D721Med (cell line): ENCODE data around the gene POC5.

Source experiments
- DNase-seq: peaks from one replicate; pipeline ENCODE4 v3.0.0; 2011; ENCODE audit warnings: low spot score; ENCODE audit not compliant: insufficient read length
- FAIRE-seq: peaks from 2 replicates; lab custom pipeline; 2011; peaks lifted over from hg19 to GRCh38; lab: Jason Lieb, UNC
- TF ChIP-seq, protein P1 (sequence below): IDR thresholded peaks from 2 replicates; pipeline ENCODE4 v1.5.1; 2012; ENCODE audit warnings: mild to moderate bottlenecking, control low read depth; ENCODE audit not compliant: insufficient read depth; ENCODE audit errors: missing control alignments

The POC5 gene

GRCh38 chr5:75668977-75669689 is 48.1 kb downstream of the POC5 start:
- no peak for FAIRE-seq
- DNase-seq: no peak
- TF ChIP-seq, protein P1, sequence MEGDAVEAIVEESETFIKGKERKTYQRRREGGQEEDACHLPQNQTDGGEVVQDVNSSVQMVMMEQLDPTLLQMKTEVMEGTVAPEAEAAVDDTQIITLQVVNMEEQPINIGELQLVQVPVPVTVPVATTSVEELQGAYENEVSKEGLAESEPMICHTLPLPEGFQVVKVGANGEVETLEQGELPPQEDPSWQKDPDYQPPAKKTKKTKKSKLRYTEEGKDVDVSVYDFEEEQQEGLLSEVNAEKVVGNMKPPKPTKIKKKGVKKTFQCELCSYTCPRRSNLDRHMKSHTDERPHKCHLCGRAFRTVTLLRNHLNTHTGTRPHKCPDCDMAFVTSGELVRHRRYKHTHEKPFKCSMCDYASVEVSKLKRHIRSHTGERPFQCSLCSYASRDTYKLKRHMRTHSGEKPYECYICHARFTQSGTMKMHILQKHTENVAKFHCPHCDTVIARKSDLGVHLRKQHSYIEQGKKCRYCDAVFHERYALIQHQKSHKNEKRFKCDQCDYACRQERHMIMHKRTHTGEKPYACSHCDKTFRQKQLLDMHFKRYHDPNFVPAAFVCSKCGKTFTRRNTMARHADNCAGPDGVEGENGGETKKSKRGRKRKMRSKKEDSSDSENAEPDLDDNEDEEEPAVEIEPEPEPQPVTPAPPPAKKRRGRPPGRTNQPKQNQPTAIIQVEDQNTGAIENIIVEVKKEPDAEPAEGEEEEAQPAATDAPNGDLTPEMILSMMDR: no peak

DNA sequence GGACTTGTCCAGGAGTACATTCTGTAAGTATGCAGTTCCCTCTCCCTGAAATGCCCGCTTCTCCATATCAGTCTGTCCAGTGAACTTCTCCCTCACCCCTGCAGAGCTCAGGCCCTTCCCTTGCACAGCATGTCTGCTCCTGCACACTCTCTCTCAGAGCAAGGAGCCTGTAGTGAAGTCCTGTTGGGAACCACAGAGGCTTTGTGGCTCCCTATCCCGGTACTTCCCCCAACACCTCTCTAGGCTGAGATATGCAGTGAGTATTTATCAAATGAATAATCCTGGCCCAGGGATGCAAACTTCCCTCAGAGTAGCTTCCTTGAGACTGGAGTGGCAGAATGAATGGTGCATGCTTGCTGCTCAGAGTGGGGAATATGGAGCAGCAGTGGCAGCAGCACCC is 48.8 kb downstream of the POC5 start:
- TF ChIP-seq, protein P1: no peak
- DNase-seq (no peak), FAIRE-seq (no peak)

DNA sequence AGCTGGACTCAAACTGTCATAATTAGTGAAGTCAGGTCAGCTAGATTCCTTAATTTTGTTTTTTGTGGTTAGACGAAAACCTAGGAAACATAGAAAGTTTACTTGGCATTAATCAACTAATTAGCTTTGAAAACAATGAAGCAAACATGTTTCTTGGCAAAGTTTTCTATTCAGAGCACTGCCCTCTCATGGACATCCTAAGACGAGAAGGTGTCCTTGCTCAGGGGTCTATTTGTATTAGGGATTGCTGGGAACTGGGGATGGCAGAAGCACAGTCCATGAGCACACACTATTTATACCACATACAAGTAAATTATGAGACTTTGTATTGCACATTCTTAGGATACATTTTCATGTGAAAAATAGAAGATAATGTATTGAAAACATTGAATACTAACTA is 49.7 kb downstream of the POC5 start:
- FAIRE-seq (no peak), DNase-seq (no peak)
- TF ChIP-seq, protein P1: no peak

DNA sequence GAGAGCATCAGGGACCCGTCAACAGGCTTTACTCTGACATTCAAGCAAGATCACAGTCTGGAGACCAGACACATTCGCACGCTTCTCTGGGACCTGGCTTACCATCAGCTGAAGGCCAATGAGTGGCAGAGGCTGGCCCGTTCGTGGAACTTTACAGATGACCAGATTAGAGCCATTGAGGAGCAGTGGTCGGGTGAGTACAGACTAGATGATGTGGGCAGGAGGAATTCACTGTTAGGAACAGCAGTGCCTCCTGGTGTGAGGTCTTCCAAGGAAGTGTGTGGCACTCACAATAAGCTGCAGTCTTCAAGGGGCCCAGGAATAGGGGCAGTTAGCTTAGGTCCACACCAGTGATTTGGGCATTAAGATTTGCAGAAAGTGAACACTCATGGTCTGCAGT is 50.4 kb downstream of the POC5 start:
- DNase-seq (no peak), FAIRE-seq (no peak)
- TF ChIP-seq, protein P1: no peak

GRCh38 chr5:75664979-75665378 is 52.3 kb downstream of the POC5 start:
- DNase-seq (no peak), FAIRE-seq (no peak)
- TF ChIP-seq, protein P1: no peak

DNA sequence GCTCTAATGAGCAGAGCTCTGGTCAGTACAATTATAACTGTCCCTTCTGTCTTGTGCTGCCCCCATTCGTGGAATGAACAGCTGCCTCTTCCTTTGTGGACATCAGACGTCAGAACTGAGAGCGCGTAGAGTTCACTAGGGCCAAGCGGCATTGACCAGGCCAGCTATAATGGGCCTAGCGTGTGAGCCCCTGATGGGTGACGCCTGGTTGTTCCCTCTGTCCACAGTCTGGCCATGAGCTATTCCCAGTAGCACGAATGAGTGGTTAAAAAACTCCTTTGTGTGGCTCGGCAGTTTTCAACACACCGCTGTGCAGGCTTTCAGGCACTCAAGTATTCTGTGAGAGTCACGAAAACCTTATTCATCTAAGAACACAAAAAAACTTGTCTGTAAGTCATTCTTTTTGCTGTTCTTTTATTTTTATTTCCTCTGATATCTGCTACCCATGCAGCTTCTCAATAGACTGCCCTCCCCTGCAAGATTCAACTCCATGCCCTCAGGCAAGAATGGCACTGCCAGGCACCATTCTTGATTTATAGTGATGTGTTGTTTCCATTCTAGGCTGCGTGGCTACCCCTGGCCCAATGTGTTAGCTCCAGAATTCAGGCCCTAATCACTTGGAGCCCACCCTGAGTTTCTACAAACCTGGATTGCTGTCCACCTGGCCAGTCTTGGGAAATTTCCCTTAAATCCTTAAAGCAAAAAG is 53.5 kb downstream of the POC5 start:
- DNase-seq: no peak
- TF ChIP-seq, protein P1: no peak
- FAIRE-seq: no peak

GRCh38 chr5:75662061-75662460 is 55.2 kb downstream of the POC5 start:
- FAIRE-seq (no peak), DNase-seq (no peak)
- TF ChIP-seq, protein P1: no peak
